ENCODE data around the gene NKX2-8. TPM values are rescaled to one million over a fixed set of nuclear protein-coding genes. Genes with fewer than 3 reads are reported as not detected.

NKX2-8 gene
- total and polyA plus RNA-seq, 2 donors (not counting 1 experiment from before 2014, with no cell fraction given): not detected

- H4K20me1 ChIP-seq (ENCODE audit: control insufficient read depth, insufficient read depth, low read length, poor library complexity, severe bottlenecking): no peaks in the 10 kb centered on the region
- DNase-seq (no peak), ATAC-seq (ENCODE audit: low read depth) (no peak)
- H3K79me2 ChIP-seq (ENCODE audit: control insufficient read depth, insufficient read depth, low read length): no peaks in the 10 kb centered on the region
- Mint-ChIP-seq H3K4me1 (no peaks in the 10 kb centered on the region), H3K27me3 (peaks cover 50% of the 10 kb centered on the region), H3K27ac (no peak overlapping the region), H3K4me3 (no peak overlapping the region), H3K9me3 (ENCODE audit: insufficient read depth) (no peaks in the 10 kb centered on the region)
- CTCF ChIA-PET: no interaction called here
- no peak for TF ChIP-seq CTCF (IDR thresholded peaks at IDR 0.05)
- TF ChIP-seq EZH2 (IDR thresholded peaks at IDR 0.05; ENCODE audit: borderline replicate concordance, insufficient read depth, low read depth, low read length, poor library complexity, severe bottlenecking): no peak
- peaks cover 0 to 6% of the 10 kb centered on the region in 2 donors for H3K4me1 ChIP-seq (ENCODE audit: control insufficient read depth in 2 of 2, insufficient read depth in 2 of 2, low read length in 2 of 2)
- intact Hi-C loops (cut with micrococcal nuclease): no loop called here
- no peak overlapping the region for H2AFZ ChIP-seq (ENCODE audit: insufficient read depth, low read depth, low read length, poor library complexity, severe bottlenecking)
- no peak overlapping the region for H3K9ac ChIP-seq (ENCODE audit: low read length)
- POLR2A ChIA-PET: no interaction called here
- no peak overlapping the region for H3K4me2 ChIP-seq (replicated peaks; ENCODE audit: low read depth, low read length, poor library complexity, severe bottlenecking)
- WGBS (ENCODE audit: insufficient coverage): 16% methylated on average over 48 of the region's 53 CpGs
- H3K27ac ChIP-seq (ENCODE audit: low read length in 2 of 2): no peak overlapping the region
- peaks cover 0 to 40% (median 2%) of the 10 kb centered on the region in 3 donors for H3K9me3 ChIP-seq (ENCODE audit: control extremely low read depth in 1 of 3, control insufficient read depth in 2 of 3, insufficient read depth in 1 of 3, low read length in 2 of 3)
- H3K4me3 ChIP-seq (ENCODE audit: control extremely low read depth in 1 of 5, extremely low read depth in 1 of 5, insufficient read depth in 1 of 5, low read depth in 2 of 5, low read length in 4 of 5): no peak overlapping the region
- peaks cover 0 to 59% (median 37%) of the 10 kb centered on the region in 4 experiments for H3K27me3 ChIP-seq (replicated peaks in 1 of 4; ENCODE audit: control extremely low read depth in 1 of 4, control insufficient read depth in 3 of 4, insufficient read depth in 4 of 4, low read length in 3 of 4)
- no peaks in the 10 kb centered on the region for H3K36me3 ChIP-seq (replicated peaks in 1 of 2; ENCODE audit: control extremely low read depth in 1 of 2, control insufficient read depth in 1 of 2, extremely low read depth in 1 of 2, insufficient read depth in 2 of 2, low read length in 1 of 2)
These were observed 1.7 kb upstream of the NKX2-8 start for GRCh38 chr14:36583893-36584811.

- Mint-ChIP-seq H3K27ac (no peak overlapping the region), H3K4me3 (no peak overlapping the region), H3K9me3 (ENCODE audit: insufficient read depth) (no peaks in the 10 kb centered on the region), H3K27me3 (peaks cover 50% of the 10 kb centered on the region), H3K4me1 (no peaks in the 10 kb centered on the region)
- H3K9me3 ChIP-seq (ENCODE audit: control extremely low read depth in 1 of 3, control insufficient read depth in 2 of 3, insufficient read depth in 1 of 3, low read length in 2 of 3): peaks cover 0 to 40% (median 2%) of the 10 kb centered on the region in 3 donors
- H2AFZ ChIP-seq (ENCODE audit: insufficient read depth, low read depth, low read length, poor library complexity, severe bottlenecking): no peak overlapping the region
- intact Hi-C loops (cut with micrococcal nuclease): no loop called here
- no peaks in the 10 kb centered on the region for H3K36me3 ChIP-seq (replicated peaks in 1 of 2; ENCODE audit: control extremely low read depth in 1 of 2, control insufficient read depth in 1 of 2, extremely low read depth in 1 of 2, insufficient read depth in 2 of 2, low read length in 1 of 2)
- WGBS (ENCODE audit: insufficient coverage): 12% methylated on average over 33 of the region's 33 CpGs
- no peak overlapping the region for H3K4me3 ChIP-seq (ENCODE audit: control extremely low read depth in 1 of 5, extremely low read depth in 1 of 5, insufficient read depth in 1 of 5, low read depth in 2 of 5, low read length in 4 of 5)
- TF ChIP-seq EZH2 (IDR thresholded peaks at IDR 0.05; ENCODE audit: borderline replicate concordance, insufficient read depth, low read depth, low read length, poor library complexity, severe bottlenecking) (no peak), CTCF (IDR thresholded peaks at IDR 0.05) (no peak)
- POLR2A ChIA-PET: no interaction called here
- no peaks in the 10 kb centered on the region for H3K79me2 ChIP-seq (ENCODE audit: control insufficient read depth, insufficient read depth, low read length)
- CTCF ChIA-PET: no interaction called here
- no peak overlapping the region for H3K9ac ChIP-seq (ENCODE audit: low read length)
- H4K20me1 ChIP-seq (ENCODE audit: control insufficient read depth, insufficient read depth, low read length, poor library complexity, severe bottlenecking): no peaks in the 10 kb centered on the region
- H3K27me3 ChIP-seq (replicated peaks in 1 of 4; ENCODE audit: control extremely low read depth in 1 of 4, control insufficient read depth in 3 of 4, insufficient read depth in 4 of 4, low read length in 3 of 4): peaks cover 0 to 59% (median 39%) of the 10 kb centered on the region in 4 experiments
- peaks cover 0 to 6% of the 10 kb centered on the region in 2 donors for H3K4me1 ChIP-seq (ENCODE audit: control insufficient read depth in 2 of 2, insufficient read depth in 2 of 2, low read length in 2 of 2)
- H3K4me2 ChIP-seq (replicated peaks; ENCODE audit: low read depth, low read length, poor library complexity, severe bottlenecking): no peak overlapping the region
- DNase-seq (no peak), ATAC-seq (ENCODE audit: low read depth) (no peak)
- no peak overlapping the region for H3K27ac ChIP-seq (ENCODE audit: low read length in 2 of 2)
These were observed 953 bp upstream of the NKX2-8 start for GRCh38 chr14:36583242-36583892.

Measured in B cell (primary cell).